GM19395 (cell line): ENCODE results near the gene GMIP.
"Not testable (repeated sequence)": the region's sequence is repeated elsewhere in the genome, so short reads cannot be mapped to it uniquely, and the experiment has no call there.

ENCODE experiments used
- ATAC-seq: cut with Tn5 transposase; IDR thresholded peaks from one replicate; pipeline ENCODE4 v1.9.1; 2021; ENCODE audit warnings: mild to moderate bottlenecking, moderate library complexity; ENCODE audit not compliant: unreplicated experiment

Gene GMIP

DNA sequence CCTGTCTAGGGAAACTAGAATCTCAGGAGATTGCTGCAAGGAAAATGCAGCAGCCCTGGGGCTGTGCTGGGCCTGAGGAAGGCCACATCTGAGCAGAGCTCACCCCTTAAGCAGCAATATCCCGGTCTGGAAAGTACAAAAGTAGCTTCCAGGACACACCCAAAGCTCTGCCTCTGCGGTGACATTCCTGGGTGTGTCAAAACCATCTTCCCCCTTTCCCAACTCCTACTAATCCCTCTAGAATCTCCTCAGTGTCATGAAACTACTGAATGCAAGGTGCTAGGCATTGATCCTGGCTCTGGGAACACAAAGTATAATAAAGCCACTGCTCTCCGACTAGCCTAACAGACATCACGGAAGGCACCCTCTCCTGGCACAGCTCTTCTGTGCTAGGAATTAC, 30.0 kb downstream of the GMIP start:
- no peak for ATAC-seq

DNA sequence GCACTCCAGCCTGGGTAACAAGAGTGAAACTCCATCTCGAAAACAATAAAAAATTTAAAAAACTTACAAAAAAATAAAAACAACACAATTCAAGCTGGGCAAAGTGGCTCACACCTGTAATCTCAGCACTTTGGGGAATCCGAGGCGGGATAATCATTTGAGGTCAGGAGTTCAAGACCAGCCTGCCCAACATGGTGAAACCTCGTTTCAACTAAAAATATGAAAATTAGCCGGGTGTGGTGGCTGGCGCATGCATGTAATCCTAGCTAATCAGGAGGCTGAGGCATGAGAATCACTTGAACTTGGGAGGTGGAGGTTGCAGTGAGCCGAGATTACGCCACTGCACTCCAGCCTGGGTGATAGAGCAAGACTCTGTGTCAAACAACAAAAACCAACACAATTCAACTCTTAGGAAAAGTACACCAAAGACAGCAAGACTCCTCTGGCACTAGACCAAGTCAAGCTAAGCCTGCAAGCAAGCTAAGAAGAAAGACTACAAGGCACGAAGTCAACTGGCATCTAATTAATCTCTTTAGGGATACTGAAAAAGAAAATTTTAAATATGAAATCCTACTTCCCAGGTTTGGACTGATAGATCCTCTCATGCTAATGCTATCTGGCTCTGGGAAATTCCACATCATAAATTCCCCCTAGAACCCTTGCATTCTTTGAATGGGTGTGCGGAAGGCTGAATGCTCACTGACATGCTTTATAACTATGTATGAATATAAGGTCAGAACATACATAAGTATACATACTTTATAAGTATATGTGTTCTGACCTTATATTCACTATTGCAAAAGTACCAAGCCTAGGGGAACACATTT, 32.9 kb downstream of the GMIP start:
- no peak for ATAC-seq

- not testable (repeated sequence) for ATAC-seq
Observed at GRCh38 chr19:19606686-19607085, 36.8 kb downstream of the GMIP start.

DNA sequence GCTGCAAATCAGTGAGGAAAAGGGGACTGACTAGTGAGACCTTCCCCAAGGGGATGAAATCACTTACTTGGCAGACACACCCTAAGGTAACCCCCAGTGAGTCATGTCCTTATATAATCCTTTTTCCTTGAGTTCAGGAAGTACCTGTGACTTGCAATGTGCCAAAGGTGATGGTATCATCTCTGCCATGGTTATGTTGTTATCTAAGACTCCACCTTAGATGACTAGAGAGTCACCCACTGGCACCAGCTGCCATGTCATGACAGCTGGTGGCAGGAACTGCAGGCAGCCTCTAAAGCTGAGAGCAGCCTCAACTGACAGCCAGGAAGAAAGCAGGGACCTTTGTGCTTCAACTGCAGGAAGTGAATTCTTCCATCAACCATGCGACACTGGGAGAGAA, 37.4 kb downstream of the GMIP start:
- ATAC-seq = no peak

DNA sequence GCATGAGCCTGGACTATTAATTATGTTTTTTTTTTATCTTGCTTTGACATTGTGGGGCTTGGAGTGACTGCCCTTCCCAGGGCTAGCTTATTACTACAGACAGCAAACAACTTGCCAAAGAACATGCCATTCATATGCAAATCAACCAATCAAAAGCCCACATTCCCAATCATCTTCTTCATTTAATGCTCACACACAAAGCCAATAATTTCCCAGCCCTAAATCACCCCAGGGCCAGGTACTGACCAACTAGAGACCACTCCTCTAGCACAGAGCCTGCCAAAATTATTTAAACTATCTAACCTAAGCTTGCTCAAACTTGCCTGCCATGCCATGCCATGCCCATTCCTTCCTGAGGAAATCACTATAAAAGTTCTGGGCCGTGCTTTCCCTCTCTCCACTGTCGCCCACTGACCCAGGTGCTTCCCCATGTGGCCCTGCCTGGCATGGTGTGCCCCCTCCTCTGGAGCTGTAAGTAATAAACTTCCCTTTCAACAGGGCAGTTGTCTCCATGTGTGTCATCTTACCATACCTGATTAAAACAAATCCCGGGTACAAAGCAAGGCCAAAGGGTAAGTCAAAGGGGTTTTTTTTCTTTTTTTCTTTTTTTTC, 40.6 kb downstream of the GMIP start:
- ATAC-seq = no peak

- no peak for ATAC-seq
Observed at GRCh38 chr19:19602136-19602712, 41.2 kb downstream of the GMIP start.

DNA sequence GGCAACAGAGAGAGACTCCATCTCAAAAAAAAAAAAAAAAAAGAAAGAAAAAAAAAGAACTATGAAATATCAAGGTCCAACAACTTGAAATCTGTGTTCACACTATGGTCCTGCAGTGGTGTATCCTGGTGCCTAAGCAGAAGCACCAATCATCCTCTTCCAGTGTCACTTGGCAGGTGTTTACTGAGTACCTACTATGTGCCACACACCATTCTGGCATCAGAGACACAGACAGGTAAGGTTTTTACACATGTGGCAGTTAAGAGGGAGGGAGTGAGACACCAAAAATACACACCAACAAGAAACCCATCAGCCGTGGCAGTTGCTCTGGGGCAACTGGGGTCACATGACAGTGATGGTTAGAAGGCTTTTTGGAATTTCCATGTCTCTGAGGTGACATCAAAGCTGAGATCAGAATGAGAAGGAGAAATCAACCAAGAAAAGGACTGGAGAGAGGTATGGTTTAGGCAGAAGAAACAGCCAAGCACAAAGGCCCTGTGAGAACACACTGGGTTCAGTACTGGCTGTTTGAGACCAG, 42.6 kb downstream of the GMIP start:
- ATAC-seq = no peak

DNA sequence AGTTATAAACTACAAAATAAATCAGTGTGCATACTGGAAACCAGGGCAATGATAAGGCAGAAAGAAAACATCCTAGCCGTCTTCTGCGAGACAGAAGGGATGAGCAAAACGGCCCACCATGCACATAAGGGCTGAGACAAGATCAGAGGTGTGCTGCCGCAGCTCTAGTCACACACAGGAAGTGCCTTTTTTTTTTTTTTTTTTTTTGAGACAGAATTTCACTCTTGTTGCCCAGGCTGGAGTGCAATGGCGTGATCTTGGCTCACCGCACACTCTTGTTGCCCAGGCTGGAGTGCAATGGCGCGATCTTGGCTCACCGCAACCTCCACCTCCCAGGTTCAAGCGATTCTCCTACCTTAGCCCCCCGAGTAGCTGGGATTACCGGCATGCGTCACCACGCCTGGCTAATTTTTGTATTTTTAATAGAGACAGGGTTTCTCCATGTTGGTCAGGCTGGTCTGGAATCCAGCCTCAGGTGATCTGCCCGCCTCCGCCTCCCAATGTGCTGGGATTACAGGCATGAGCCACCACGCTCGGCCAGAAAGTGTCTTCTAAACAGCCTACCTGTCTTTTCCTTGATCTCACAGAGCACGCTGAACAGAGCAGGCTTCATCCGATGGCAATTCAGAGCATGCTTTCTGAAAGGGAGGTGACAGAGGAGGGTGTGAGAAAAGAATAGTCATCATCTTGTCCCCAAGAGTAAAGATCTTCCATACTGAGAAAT, 44.6 kb downstream of the GMIP start:
- ATAC-seq = not testable (repeated sequence)

- no peak for ATAC-seq
Observed at GRCh38 chr19:19597809-19598306, 45.6 kb downstream of the GMIP start.

DNA sequence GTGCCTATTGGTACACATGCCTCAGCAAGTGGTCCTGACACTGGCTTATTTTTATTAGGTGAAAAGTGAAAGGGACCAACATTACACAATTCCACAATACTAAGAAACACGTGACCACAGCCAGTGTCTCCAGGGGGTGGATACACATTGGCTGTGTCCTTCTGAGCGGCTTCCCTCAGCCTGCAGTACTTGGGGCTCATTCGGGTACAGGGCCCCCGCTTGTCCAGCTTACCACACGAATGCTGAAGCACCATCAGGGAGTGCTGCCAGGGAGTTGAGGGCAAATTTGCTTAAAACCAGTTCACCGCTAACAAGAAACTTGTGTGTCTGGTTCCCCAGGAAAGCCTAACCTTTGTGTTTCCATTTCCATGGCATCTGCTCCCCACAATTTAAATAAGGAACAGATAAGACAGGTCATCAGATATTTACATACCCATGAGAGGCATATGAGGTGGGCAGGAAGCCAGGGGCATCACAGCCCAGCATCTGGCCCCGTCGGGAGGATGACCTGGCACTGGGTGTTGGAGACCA, 48.2 kb downstream of the GMIP start:
- no peak for ATAC-seq

GRCh38 chr19:19594381-19594780, 49.1 kb downstream of the GMIP start:
- no peak for ATAC-seq

DNA sequence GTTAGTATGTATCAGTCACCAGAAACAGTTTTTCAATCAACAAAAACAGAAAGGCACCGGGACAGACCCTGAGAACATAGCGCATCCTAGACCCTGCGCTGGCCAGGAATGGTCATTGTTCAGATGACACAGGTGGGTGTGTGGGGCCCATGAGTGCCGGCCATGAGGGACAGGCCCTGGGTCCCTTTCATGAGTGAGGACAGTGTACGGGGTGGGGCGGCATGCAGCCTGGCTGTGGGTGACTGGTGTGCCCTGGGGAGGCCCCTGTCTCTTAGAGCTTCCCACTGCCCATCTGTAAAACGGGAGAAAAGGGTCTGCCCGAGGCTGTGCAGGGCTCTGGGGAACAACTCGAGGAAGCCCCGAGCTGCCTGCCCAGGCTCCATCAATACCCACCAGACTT, 50.8 kb downstream of the GMIP start:
- no peak for ATAC-seq

GRCh38 chr19:19591133-19591825, 52.2 kb downstream of the GMIP start:
- ATAC-seq = no peak

GRCh38 chr19:19588546-19588945, 54.9 kb downstream of the GMIP start:
- ATAC-seq = no peak

GRCh38 chr19:19587771-19588170, 55.7 kb downstream of the GMIP start:
- no peak for ATAC-seq

DNA sequence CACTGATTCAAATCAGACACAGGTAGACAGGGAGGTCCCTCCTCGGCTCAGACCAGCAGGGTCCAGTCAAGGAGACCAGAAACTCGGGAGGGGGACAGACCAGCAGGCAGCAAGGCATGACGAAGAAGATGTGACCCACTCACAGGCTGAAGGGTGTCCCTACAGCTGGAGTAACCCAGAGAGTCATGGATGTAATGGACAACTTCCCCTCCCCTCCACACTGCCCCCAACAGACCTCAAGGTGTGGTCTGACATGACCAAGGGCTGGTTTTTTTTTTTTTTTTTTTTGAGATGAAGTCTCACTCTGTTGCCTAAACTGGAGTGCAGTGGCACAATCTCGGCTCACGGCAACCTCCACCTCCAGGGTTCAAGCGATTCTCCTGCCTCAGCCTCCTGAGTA, 59.1 kb downstream of the GMIP start:
- no peak for ATAC-seq

GRCh38 chr19:19582471-19582870, 61.0 kb downstream of the GMIP start:
- ATAC-seq = no peak

- no peak for ATAC-seq
Observed at GRCh38 chr19:19581391-19581790, 62.1 kb downstream of the GMIP start.

- ATAC-seq = no peak
Observed at GRCh38 chr19:19580418-19580817, 63.0 kb downstream of the GMIP start.
